GM19468 (cell line): ENCODE measurements around the gene PLEK.

ENCODE experiments used
- ATAC-seq: cut with Tn5 transposase; IDR thresholded peaks from one replicate; pipeline ENCODE4 v1.9.1; 2021; ENCODE audit warnings: mild to moderate bottlenecking, moderate library complexity, moderate number of reproducible peaks; ENCODE audit not compliant: unreplicated experiment; ENCODE audit errors: extremely low read depth

Gene PLEK

GRCh38 chr2:68412127-68412819 is 47.2 kb downstream of the PLEK start:
- no peak for ATAC-seq

DNA sequence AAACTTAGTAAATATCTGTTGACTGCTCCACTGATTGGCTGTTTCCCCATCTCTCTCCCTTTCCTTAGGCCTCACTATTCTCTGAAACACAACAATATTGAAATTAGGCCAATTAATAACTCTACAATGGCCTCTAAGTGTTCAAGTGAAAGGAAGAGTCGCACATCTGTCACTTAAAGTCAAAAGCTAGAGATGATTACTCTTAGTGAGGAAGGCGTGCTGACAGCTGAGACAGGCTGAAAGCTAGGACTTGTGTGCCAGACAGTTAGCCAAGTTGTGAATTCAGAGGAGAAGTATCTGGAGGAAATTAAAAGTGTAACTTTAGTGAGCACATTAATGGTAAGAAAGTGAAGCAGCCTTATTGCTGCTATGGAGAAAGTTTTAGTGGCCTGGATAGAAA is 48.4 kb downstream of the PLEK start:
- no peak for ATAC-seq

- no peak for ATAC-seq
Measured at GRCh38 chr2:68414452-68414851, 49.4 kb downstream of the PLEK start.

DNA sequence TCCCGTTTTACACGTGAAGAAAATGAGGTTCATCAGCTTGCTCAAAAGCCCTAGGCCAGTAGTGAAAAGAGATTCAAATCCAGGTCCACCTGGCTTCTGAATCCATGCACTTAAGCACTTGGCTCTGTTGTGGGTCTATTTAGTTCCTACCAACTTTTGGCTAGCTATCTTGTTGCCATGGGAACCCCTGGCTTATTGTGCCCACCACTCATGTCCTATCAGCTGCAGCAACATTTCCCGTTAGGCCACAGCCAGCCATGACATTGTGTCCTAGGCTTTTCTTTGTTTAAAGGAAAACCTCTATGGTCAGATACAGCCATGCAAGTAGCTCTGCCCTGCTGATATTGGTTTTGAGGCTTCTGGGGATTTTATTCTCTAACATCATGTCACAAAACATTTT is 49.8 kb downstream of the PLEK start:
- no peak for ATAC-seq

DNA sequence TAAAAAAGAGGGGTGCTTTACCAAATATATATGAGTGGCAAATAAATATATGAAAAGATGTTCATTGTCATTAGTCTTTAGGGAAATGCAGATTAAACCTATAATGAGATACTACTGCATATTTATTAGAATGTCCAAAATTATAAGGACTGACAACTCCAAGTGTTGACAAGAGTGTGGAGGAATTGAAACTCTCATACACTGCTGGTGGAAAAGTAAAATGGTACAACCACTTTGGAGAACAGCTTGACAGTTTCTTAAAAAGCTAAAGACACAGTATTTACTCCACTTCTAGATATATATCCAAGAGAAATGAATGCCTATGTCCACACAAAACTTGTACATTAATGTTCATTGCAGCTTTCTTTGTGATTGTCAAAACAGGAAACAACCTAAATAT is 50.4 kb downstream of the PLEK start:
- no peak for ATAC-seq

- ATAC-seq, result no peak
Measured at GRCh38 chr2:68416081-68416675, 51.1 kb downstream of the PLEK start.

DNA sequence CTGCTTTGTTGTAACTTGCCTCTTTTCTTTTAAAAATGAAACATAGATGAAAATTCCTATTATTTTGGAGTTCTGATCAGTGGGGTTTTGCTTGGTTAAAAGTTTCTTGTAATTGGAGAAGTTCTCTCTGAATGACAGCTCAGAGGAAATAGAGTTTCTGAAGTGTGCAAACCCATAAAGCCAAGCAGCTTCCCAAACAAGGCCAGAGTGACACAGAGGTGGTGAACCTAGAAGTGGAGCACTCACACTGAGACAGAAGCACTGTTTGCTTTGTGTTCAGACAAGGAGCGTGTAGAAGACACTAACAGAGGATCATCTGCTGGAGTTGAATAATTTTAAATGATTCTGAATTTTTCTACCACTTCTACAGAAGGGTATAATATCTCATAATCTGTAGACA is 52.8 kb downstream of the PLEK start:
- ATAC-seq, result no peak

- no peak for ATAC-seq
Measured at GRCh38 chr2:68418419-68418818, 53.3 kb downstream of the PLEK start.

GRCh38 chr2:68418855-68419254 is 53.8 kb downstream of the PLEK start:
- ATAC-seq, result no peak

DNA sequence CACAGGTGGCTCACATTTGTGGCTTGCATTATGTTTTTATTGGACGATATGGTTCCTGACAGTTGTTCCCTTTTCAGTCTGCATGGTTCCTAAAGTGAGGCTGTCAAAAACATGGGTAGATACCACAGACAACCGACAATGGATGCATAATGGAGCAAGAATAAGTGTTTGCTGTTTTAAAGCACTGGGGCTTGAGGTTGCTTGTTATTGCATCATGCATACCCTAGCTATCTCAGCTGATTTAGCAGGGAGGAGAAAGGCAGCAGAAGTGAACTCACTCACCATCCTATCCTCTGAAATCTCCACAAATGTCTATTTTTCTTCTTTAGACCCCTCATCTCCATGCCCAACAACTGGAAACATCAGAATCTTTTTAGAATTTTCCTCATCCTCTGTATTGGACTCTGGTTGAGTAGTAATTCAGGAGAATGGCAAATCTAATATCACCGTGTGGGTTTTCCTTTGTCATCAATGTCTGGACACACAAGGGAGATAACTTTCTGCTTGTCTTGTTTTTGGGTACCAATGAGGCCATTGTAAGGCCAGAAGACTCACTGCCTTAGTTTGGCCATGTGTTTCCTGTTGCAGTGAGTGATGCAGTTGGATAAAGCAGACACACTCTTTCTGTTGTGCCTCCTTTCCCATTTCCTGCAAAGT is 55.3 kb downstream of the PLEK start:
- ATAC-seq, result no peak

GRCh38 chr2:68423966-68424650 is 59.0 kb downstream of the PLEK start:
- peak; percentile 47 for ATAC-seq

GRCh38 chr2:68425503-68425902 is 60.4 kb downstream of the PLEK start:
- ATAC-seq, result no peak

DNA sequence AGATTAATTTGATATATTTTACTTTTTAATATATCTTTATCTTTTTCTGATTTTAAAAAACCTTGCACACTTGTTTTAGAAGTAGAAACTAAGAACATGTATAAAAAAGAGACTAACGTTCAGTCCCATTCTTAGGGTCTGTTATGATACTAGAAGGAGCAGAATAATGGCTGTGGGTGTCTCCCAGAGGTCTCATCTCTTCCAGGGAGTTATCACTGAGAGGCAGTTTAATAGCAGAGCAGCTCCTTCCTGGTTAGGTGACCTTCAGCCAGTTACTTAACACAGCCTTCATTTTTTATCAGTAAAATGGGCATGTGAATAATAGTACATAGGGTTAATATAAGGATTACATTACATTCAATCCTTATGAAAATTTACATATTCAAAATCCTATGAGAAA is 61.4 kb downstream of the PLEK start:
- no peak for ATAC-seq

- no peak for ATAC-seq
Measured at GRCh38 chr2:68426848-68427579, 61.9 kb downstream of the PLEK start.

GRCh38 chr2:68428126-68428525 is 63.0 kb downstream of the PLEK start:
- no peak for ATAC-seq

- ATAC-seq, result no peak
Measured at GRCh38 chr2:68428746-68429145, 63.7 kb downstream of the PLEK start.

DNA sequence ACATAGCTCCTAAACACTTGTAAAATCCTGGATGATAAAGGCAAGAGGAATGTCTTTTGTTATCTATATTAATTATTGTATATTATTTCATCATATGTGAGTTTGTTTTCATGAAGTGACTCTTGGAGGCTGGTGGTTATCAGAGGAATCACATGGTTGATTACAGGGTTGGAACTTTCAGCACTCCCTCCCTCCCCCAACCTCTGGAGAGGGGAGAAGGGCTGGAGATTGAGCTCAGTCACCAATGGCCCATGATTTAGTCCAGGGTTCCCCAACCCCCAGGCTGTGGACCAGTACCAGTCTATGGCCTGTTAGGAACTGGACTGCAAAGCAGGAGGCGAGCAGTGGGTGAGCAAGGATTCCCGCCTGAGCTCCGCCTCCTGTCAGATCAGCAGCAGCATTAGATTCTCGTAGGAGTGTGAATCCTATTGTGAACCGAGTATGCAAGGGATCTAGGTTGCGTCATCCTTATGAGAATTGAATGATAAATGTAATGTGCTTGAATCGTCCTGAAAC is 64.3 kb downstream of the PLEK start:
- no peak for ATAC-seq

- ATAC-seq, result no peak
Measured at GRCh38 chr2:68431316-68431972, 66.4 kb downstream of the PLEK start.

GRCh38 chr2:68432696-68433658 is 67.9 kb downstream of the PLEK start:
- ATAC-seq, result no peak
